ENCODE results near the gene UNC50.

DNA sequence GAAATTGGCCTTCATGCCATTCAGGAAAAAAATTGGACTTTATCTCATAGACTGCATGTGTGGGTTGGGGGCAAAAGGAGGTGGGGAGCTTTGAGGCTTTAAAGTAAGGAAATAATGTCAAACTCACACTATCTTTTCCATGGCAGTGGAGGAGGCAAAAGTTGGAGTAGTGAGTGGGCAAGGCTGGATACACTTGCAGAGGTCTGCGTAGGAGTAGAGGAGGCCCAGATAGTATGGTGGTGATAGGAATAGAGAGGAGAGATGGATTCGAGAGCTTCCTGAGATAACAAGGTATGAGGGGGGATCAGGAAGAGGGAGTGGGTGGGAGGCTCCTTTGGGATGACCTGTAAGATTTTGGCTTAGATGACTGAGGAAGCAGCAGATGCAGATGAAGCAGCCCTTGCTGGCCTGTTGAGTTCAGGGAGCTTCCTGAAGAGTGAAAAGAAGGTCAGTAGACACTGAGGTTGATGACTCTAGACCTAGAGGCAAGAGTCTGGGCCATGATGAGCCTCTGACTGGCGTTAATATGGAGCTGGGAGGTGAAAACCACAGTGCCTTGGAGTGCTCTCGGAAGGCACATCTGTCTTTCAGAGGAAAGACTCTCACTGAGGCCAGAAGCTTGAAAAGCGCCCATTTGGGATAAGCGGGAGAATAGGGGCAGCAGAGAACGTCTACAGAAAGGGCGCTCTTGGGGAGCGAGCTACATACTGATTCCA is 5.8 kb downstream of the UNC50 start:
- TF ChIP-seq, protein P1, sequence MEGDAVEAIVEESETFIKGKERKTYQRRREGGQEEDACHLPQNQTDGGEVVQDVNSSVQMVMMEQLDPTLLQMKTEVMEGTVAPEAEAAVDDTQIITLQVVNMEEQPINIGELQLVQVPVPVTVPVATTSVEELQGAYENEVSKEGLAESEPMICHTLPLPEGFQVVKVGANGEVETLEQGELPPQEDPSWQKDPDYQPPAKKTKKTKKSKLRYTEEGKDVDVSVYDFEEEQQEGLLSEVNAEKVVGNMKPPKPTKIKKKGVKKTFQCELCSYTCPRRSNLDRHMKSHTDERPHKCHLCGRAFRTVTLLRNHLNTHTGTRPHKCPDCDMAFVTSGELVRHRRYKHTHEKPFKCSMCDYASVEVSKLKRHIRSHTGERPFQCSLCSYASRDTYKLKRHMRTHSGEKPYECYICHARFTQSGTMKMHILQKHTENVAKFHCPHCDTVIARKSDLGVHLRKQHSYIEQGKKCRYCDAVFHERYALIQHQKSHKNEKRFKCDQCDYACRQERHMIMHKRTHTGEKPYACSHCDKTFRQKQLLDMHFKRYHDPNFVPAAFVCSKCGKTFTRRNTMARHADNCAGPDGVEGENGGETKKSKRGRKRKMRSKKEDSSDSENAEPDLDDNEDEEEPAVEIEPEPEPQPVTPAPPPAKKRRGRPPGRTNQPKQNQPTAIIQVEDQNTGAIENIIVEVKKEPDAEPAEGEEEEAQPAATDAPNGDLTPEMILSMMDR (IDR thresholded peaks at IDR 0.05; ENCODE audit: low read depth, low read length): no peak
- no peak for TF ChIP-seq POLR2A (IDR thresholded peaks at IDR 0.05; ENCODE audit: extremely low read depth, insufficient read length)
